ENCODE measurements around the gene LAMA5.

The LAMA5 gene

GRCh38 chr20:62359491-62360121 is 7.5 kb downstream of the LAMA5 start:
- DNase-seq (ENCODE audit: low read depth in 2 of 2): peak; percentile 90 to 95

GRCh38 chr20:62359043-62359490 is 8.0 kb downstream of the LAMA5 start:
- peak overlapping the region in 1 of 2 donors; percentile 21 for H3K4me3 ChIP-seq (replicated peaks in 1 of 2; ENCODE audit: low read depth in 2 of 2, low read length in 2 of 2)
- TF ChIP-seq CTCF (IDR thresholded peaks at IDR 0.05; ENCODE audit: low read depth, low read length): no peak

More at GRCh38 chr20:62359491-62360121, 7.5 kb downstream of the LAMA5 start:
- no peak overlapping the region for H3K4me3 ChIP-seq (replicated peaks in 1 of 2; ENCODE audit: low read depth in 2 of 2, low read length in 2 of 2)
- TF ChIP-seq CTCF (IDR thresholded peaks at IDR 0.05; ENCODE audit: low read depth, low read length): no peak

GRCh38 chr20:62358171-62359042 is 8.7 kb downstream of the LAMA5 start:
- H3K4me3 ChIP-seq (replicated peaks in 1 of 2; ENCODE audit: low read depth in 2 of 2, low read length in 2 of 2): no peak overlapping the region
- DNase-seq (ENCODE audit: low read depth in 2 of 2): peak in 1 of 2 donors; percentile 49
- TF ChIP-seq CTCF (IDR thresholded peaks at IDR 0.05; ENCODE audit: low read depth, low read length): no peak

More at GRCh38 chr20:62359043-62359490, 8.0 kb downstream of the LAMA5 start:
- DNase-seq (ENCODE audit: low read depth in 2 of 2): no peak

- no peak for TF ChIP-seq CTCF (IDR thresholded peaks at IDR 0.05; ENCODE audit: low read depth, low read length)
- peak overlapping the region in 1 of 2 donors; percentile 9 for H3K4me3 ChIP-seq (replicated peaks in 1 of 2; ENCODE audit: low read depth in 2 of 2, low read length in 2 of 2)
- peak in 1 of 2 donors; percentile 32 for DNase-seq (ENCODE audit: low read depth in 2 of 2)
Measured at GRCh38 chr20:62357681-62358080, 9.4 kb downstream of the LAMA5 start.

GRCh38 chr20:62357187-62357667 is 9.9 kb downstream of the LAMA5 start:
- peak overlapping the region in 1 of 2 donors; percentile 9 for H3K4me3 ChIP-seq (replicated peaks in 1 of 2; ENCODE audit: low read depth in 2 of 2, low read length in 2 of 2)
- DNase-seq (ENCODE audit: low read depth in 2 of 2): peak; percentile 75 to 87
- no peak for TF ChIP-seq CTCF (IDR thresholded peaks at IDR 0.05; ENCODE audit: low read depth, low read length)

- DNase-seq (ENCODE audit: low read depth in 2 of 2): no peak
- H3K4me3 ChIP-seq (replicated peaks in 1 of 2; ENCODE audit: low read depth in 2 of 2, low read length in 2 of 2): no peak overlapping the region
- TF ChIP-seq CTCF (IDR thresholded peaks at IDR 0.05; ENCODE audit: low read depth, low read length): no peak
Measured at GRCh38 chr20:62356589-62357186, 10.4 kb downstream of the LAMA5 start.

Data from cardiac fibroblast (primary cell).